H9 (cell line): Measurements from ENCODE around the gene SLC10A4. TPM values are rescaled to one million over a fixed set of nuclear protein-coding genes. Genes with fewer than 3 reads are reported as not detected.

Experiments
- DNase-seq: peaks from one replicate; pipeline ENCODE4 v3.0.0-alpha.2; 2017
- H2AFZ ChIP-seq: one replicate; pipeline ENCODE4 v1.6.1; 2013; ENCODE audit warnings: mild to moderate bottlenecking, low read length, control low read depth, moderate library complexity
- H2AK5ac ChIP-seq: 2 replicates; pipeline ENCODE4 v1.6.1; 2013; ENCODE audit warnings: low read length, control low read depth, mixed read lengths; ENCODE audit not compliant: insufficient read length
- H2BK120ac ChIP-seq: one replicate; pipeline ENCODE4 v1.6.1; 2013; ENCODE audit warnings: low read depth, mild to moderate bottlenecking, low read length, control low read depth, inconsistent platforms; ENCODE audit not compliant: poor library complexity, severe bottlenecking
- H2BK12ac ChIP-seq: 2 replicates; pipeline ENCODE4 v1.6.1; 2013; ENCODE audit warnings: low read length, control low read depth, mixed read lengths, low read depth; ENCODE audit not compliant: insufficient read length
- H2BK15ac ChIP-seq: 2 replicates; pipeline ENCODE4 v1.6.1; 2013; ENCODE audit warnings: low read depth, low read length, control low read depth
- H2BK20ac ChIP-seq: one replicate; pipeline ENCODE4 v1.6.1; 2013; ENCODE audit warnings: low read depth, mild to moderate bottlenecking, low read length, control low read depth, inconsistent platforms; ENCODE audit not compliant: poor library complexity, severe bottlenecking
- H2BK5ac ChIP-seq: 2 replicates; pipeline ENCODE4 v1.6.1; 2013; ENCODE audit warnings: low read length, control low read depth, mixed read lengths; ENCODE audit not compliant: insufficient read length
- H3K14ac ChIP-seq: 2 replicates; pipeline ENCODE4 v1.6.1; 2013; ENCODE audit warnings: low read length, control low read depth; ENCODE audit not compliant: insufficient read depth
- H3K18ac ChIP-seq: 2 replicates; pipeline ENCODE4 v1.6.1; 2013; ENCODE audit warnings: low read depth, mild to moderate bottlenecking, mixed read lengths, low read length, control low read depth; ENCODE audit not compliant: insufficient read length
- H3K23ac ChIP-seq: 2 replicates; pipeline ENCODE4 v1.6.1; 2013; ENCODE audit warnings: low read length, control low read depth, mixed read lengths, low read depth; ENCODE audit not compliant: insufficient read length
- H3K23me2 ChIP-seq: 2 replicates; pipeline ENCODE4 v1.6.1; 2013; ENCODE audit warnings: low read depth, mild to moderate bottlenecking, mixed read lengths, low read length, control low read depth; ENCODE audit not compliant: insufficient read length, poor library complexity, severe bottlenecking
- H3K27ac ChIP-seq: 2 replicates; pipeline ENCODE4 v1.5.1; 2013; ENCODE audit warnings: low read length, control low read depth, mixed read lengths, low read depth; ENCODE audit not compliant: insufficient read length
- H3K27me3 ChIP-seq: 2 replicates; pipeline ENCODE4 v1.6.1; 2013; ENCODE audit warnings: low read length, control low read depth, inconsistent platforms; ENCODE audit not compliant: insufficient read depth
- H3K4ac ChIP-seq: 2 replicates; pipeline ENCODE4 v1.6.1; 2013; ENCODE audit warnings: low read depth, mild to moderate bottlenecking, control low read depth, inconsistent platforms, low read length, moderate library complexity
- H3K4me1 ChIP-seq: 2 replicates; pipeline ENCODE4 v1.6.1; 2013; ENCODE audit warnings: low read length, control low read depth, inconsistent platforms; ENCODE audit not compliant: insufficient read depth
- H3K4me2 ChIP-seq: 2 replicates; pipeline ENCODE4 v1.6.1; 2013; ENCODE audit warnings: low read length, control low read depth, mixed read lengths; ENCODE audit not compliant: insufficient read length, insufficient read depth
- H3K56ac ChIP-seq: 2 replicates; pipeline ENCODE4 v1.6.1; 2013; ENCODE audit warnings: low read depth, mild to moderate bottlenecking, mixed read lengths, low read length, control low read depth; ENCODE audit not compliant: insufficient read length
- H3K79me1 ChIP-seq: 2 replicates; pipeline ENCODE4 v1.6.1; 2013; ENCODE audit warnings: low read depth, mild to moderate bottlenecking, moderate library complexity, low read length, control low read depth, inconsistent platforms; ENCODE audit not compliant: insufficient read depth, poor library complexity, severe bottlenecking
- H3K79me2 ChIP-seq: 2 replicates; pipeline ENCODE4 v1.6.1; 2013; ENCODE audit warnings: low read length, control low read depth, inconsistent platforms; ENCODE audit not compliant: insufficient read depth
- H3K9ac ChIP-seq: 2 replicates; pipeline ENCODE4 v1.6.1; 2013; ENCODE audit warnings: low read length, control low read depth, mixed read lengths; ENCODE audit not compliant: insufficient read length; ENCODE audit errors: extremely low read depth
- H3K9me3 ChIP-seq: one replicate; pipeline ENCODE4 v1.6.1; 2013; ENCODE audit warnings: low read depth, low read length, inconsistent platforms; ENCODE audit not compliant: control insufficient read depth
- H3T11ph ChIP-seq: one replicate; pipeline ENCODE4 v1.6.1; 2013; ENCODE audit warnings: mild to moderate bottlenecking, low read length, control low read depth, inconsistent platforms
- H4K20me1 ChIP-seq: one replicate; pipeline ENCODE4 v1.6.1; 2013; ENCODE audit not compliant: control insufficient read depth, insufficient read length, insufficient read depth
- H4K5ac ChIP-seq: 2 replicates; pipeline ENCODE4 v1.6.1; 2013; ENCODE audit warnings: low read depth, mild to moderate bottlenecking, mixed read lengths, low read length, control low read depth; ENCODE audit not compliant: insufficient read length
- H4K8ac ChIP-seq: replicated peaks from 2 replicates; pipeline ENCODE4 v1.6.1; 2013; ENCODE audit warnings: low read length, control low read depth, mixed read lengths, low read depth; ENCODE audit not compliant: insufficient read length
- H4K91ac ChIP-seq: 2 replicates; pipeline ENCODE4 v1.6.1; 2013; ENCODE audit warnings: low read depth, mild to moderate bottlenecking, moderate library complexity, mixed read lengths, low read length, control low read depth; ENCODE audit not compliant: insufficient read length
- H3K27ac Mint-ChIP-seq, 3 experiments: 2 replicates in 2 of 3; 3 replicates in 1 of 3; pipeline ENCODE4 v1.8.0; 2020 to 2021; ENCODE audit warnings: mixed read lengths in 3 of 3, mild to moderate bottlenecking in 1 of 3, moderate library complexity in 1 of 3
- H3K27me3 Mint-ChIP-seq: 2 replicates; pipeline ENCODE4 v1.8.0; 2021; ENCODE audit warnings: low read depth, mild to moderate bottlenecking, moderate library complexity, mixed read lengths
- H3K36me3 Mint-ChIP-seq, 3 experiments: 2 replicates in 2 of 3; 3 replicates in 1 of 3; pipeline ENCODE4 v1.8.0; 2020 to 2021; ENCODE audit warnings: low read depth in 3 of 3, mixed read lengths in 3 of 3; ENCODE audit not compliant: insufficient read depth in 1 of 3
- H3K4me1 Mint-ChIP-seq, 2 experiments: 2 replicates each; pipeline ENCODE4 v1.8.0; 2020; ENCODE audit warnings: mixed read lengths in 2 of 2
- H3K4me3 Mint-ChIP-seq, 2 experiments: 2 replicates in 1 of 2; 3 replicates in 1 of 2; pipeline ENCODE4 v1.8.0; 2020 to 2021; ENCODE audit warnings: mild to moderate bottlenecking in 2 of 2, mixed read lengths in 2 of 2, moderate library complexity in 1 of 2
- H3K9me3 Mint-ChIP-seq, 2 experiments: 2 replicates in 1 of 2; 3 replicates in 1 of 2; pipeline ENCODE4 v1.8.0; 2020; ENCODE audit warnings: mild to moderate bottlenecking in 2 of 2, mixed read lengths in 2 of 2, moderate library complexity in 1 of 2
- WGBS: extraction: QIAGEN DNeasy Blood & Tissue Kit; methylation state at CpG from one replicate; pipeline ENCODE4 v1.1.7; 2013; ENCODE audit warnings: missing lambda C conversion rate, low lambda C conversion rate, mixed read lengths; ENCODE audit not compliant: insufficient read length; ENCODE audit errors: extremely low coverage; 5-methylcytosine and 5-hydroxymethylcytosine counted together
- total RNA-seq: library from RNA; stranded (reverse); gene quantifications from 2 replicates; pipeline ENCODE4 v1.2.1, GENCODE V29; 2021
- TF ChIP-seq, protein P1 (sequence below): fragments of 200-600 bp; sonication (generic); conservative IDR thresholded peaks from 3 replicates; pipeline ENCODE4 v1.8.0; 2021; ENCODE audit warnings: antibody characterized with exemption, mild to moderate bottlenecking

SLC10A4 gene
- total RNA-seq, 1 experiment from 2014 or later: 1.7 TPM

DNA sequence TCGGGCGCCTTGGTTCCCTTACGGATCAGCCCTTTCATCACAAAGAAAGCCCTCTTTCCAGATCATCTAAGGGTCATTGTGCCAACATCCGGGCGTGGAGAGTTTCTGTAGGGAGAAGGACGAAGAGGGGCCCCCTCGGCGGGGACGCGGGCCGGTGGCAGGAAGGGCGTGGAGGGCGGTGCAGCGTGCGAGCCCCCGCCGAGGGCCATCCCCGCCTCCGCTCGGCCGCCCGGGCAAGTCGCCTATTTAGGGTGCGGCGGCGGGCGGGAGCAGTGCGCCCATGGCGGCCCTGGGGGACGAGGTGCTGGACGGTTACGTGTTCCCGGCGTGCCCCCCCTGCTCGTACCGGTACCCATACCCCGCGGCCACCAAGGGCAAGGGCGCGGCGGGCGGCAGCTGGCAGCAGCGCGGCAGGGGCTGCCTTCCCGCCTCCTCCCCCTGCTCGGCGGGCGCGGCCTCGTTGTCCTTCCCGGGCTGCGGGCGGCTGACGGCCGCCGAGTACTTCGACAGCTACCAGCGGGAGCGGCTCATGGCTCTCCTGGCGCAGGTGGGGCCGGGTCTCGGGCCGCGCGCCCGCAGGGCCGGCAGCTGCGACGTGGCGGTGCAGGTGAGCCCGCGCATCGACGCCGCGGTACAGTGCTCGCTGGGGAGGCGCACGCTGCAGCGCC lies 7.0 kb downstream of the SLC10A4 start, which contains the start of gene ZAR1:
Gene ZAR1, plus strand, starts transcription at position 241 of the 668 bp plus-strand sequence. Its CDS starts 40 bp downstream, at position 281.
- H4K20me1 ChIP-seq: no peaks in the 10 kb centered on the region
- no peak within 1 kb of the TSS for H3K23ac ChIP-seq
- no peaks in the 10 kb centered on the region for H3K79me2 ChIP-seq
- no peak within 1 kb of the TSS for H4K5ac ChIP-seq
- H3K23me2 ChIP-seq: peaks cover 5% of the 10 kb centered on the region
- no peaks in the 10 kb centered on the region for H3K4me1 ChIP-seq
- no peak within 1 kb of the TSS for H3K27ac Mint-ChIP-seq
- H4K8ac ChIP-seq: no peak within 1 kb of the TSS
- H2BK15ac ChIP-seq: no peak within 1 kb of the TSS; the same call in 1 of the 2 replicates
- WGBS: no CpG with 5 or more reads among the region's 80 CpGs
- H2AFZ ChIP-seq: no peak within 1 kb of the TSS
- peaks cover 5 to 9% of the 10 kb centered on the region in 2 experiments for H3K4me1 Mint-ChIP-seq
- no peak within 1 kb of the TSS for H3K4ac ChIP-seq
- no peak within 1 kb of the TSS for H2BK20ac ChIP-seq
- no peaks in the 10 kb centered on the region for H3K36me3 Mint-ChIP-seq
- H3K27ac ChIP-seq: no peak within 1 kb of the TSS
- H3K9me3 ChIP-seq: no peaks in the 10 kb centered on the region
- peaks cover 68% of the 10 kb centered on the region for H3K27me3 Mint-ChIP-seq
- no peak within 1 kb of the TSS for H3K14ac ChIP-seq
- no peak within 1 kb of the TSS for H3K18ac ChIP-seq
- no peaks in the 10 kb centered on the region for H3K79me1 ChIP-seq
- peaks cover 11% of the 10 kb centered on the region; the same call in 1 of the 2 replicates for H3K27me3 ChIP-seq
- DNase-seq: peak; percentile 49
- peak within 1 kb of the TSS; percentile 57 to 83 for H3K4me3 Mint-ChIP-seq
- no peaks in the 10 kb centered on the region for H3K9me3 Mint-ChIP-seq
- H3K56ac ChIP-seq: no peak within 1 kb of the TSS
- TF ChIP-seq, protein P1, sequence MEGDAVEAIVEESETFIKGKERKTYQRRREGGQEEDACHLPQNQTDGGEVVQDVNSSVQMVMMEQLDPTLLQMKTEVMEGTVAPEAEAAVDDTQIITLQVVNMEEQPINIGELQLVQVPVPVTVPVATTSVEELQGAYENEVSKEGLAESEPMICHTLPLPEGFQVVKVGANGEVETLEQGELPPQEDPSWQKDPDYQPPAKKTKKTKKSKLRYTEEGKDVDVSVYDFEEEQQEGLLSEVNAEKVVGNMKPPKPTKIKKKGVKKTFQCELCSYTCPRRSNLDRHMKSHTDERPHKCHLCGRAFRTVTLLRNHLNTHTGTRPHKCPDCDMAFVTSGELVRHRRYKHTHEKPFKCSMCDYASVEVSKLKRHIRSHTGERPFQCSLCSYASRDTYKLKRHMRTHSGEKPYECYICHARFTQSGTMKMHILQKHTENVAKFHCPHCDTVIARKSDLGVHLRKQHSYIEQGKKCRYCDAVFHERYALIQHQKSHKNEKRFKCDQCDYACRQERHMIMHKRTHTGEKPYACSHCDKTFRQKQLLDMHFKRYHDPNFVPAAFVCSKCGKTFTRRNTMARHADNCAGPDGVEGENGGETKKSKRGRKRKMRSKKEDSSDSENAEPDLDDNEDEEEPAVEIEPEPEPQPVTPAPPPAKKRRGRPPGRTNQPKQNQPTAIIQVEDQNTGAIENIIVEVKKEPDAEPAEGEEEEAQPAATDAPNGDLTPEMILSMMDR: no peak
- H4K91ac ChIP-seq: no peak within 1 kb of the TSS
- no peak within 1 kb of the TSS for H2BK120ac ChIP-seq
- no peak within 1 kb of the TSS for H3K9ac ChIP-seq
- H2BK12ac ChIP-seq: no peak within 1 kb of the TSS
- no peak within 1 kb of the TSS for H2AK5ac ChIP-seq
- H3K4me2 ChIP-seq: peak within 1 kb of the TSS; percentile 60
- no peak within 1 kb of the TSS for H3T11ph ChIP-seq
- H2BK5ac ChIP-seq: no peak within 1 kb of the TSS
